ENCODE measurements around the gene MPRIP. TPM values are rescaled to one million over a fixed set of nuclear protein-coding genes. Genes with fewer than 3 reads are reported as not detected.

Gene MPRIP
- total RNA-seq, 1 donor from 2014 or later, result 102 TPM

GRCh38 chr17:17081304-17081940 is 39.2 kb downstream of the MPRIP start:
- H3K4me3 ChIP-seq (ENCODE audit: low read depth, low read length), result no peak overlapping the region
- TF ChIP-seq CTCF (conservative IDR thresholded peaks at IDR 0.05; ENCODE audit: low read depth, low read length), result no peak
- DNase-seq (ENCODE audit: low read depth), result no peak

GRCh38 chr17:17082878-17083277 is 40.6 kb downstream of the MPRIP start:
- no peak for DNase-seq (ENCODE audit: low read depth)
- no peak for TF ChIP-seq CTCF (conservative IDR thresholded peaks at IDR 0.05; ENCODE audit: low read depth, low read length)
- no peak overlapping the region for H3K4me3 ChIP-seq (ENCODE audit: low read depth, low read length)

GRCh38 chr17:17084317-17084835 is 42.1 kb downstream of the MPRIP start:
- TF ChIP-seq CTCF (conservative IDR thresholded peaks at IDR 0.05; ENCODE audit: low read depth, low read length), result no peak

GRCh38 chr17:17084941-17085340 is 42.7 kb downstream of the MPRIP start:
- H3K4me3 ChIP-seq (ENCODE audit: low read depth, low read length), result no peak overlapping the region
- TF ChIP-seq CTCF (conservative IDR thresholded peaks at IDR 0.05; ENCODE audit: low read depth, low read length), result no peak
- no peak for DNase-seq (ENCODE audit: low read depth)

More at GRCh38 chr17:17084317-17084835, 42.1 kb downstream of the MPRIP start:
- H3K4me3 ChIP-seq (ENCODE audit: low read depth, low read length), result no peak overlapping the region
- DNase-seq (ENCODE audit: low read depth), result no peak

GRCh38 chr17:17086585-17086984 is 44.3 kb downstream of the MPRIP start:
- no peak for TF ChIP-seq CTCF (conservative IDR thresholded peaks at IDR 0.05; ENCODE audit: low read depth, low read length)
- no peak for DNase-seq (ENCODE audit: low read depth)
- no peak overlapping the region for H3K4me3 ChIP-seq (ENCODE audit: low read depth, low read length)

GRCh38 chr17:17087424-17088015 is 45.3 kb downstream of the MPRIP start:
- DNase-seq (ENCODE audit: low read depth), result no peak
- no peak overlapping the region for H3K4me3 ChIP-seq (ENCODE audit: low read depth, low read length)
- TF ChIP-seq CTCF (conservative IDR thresholded peaks at IDR 0.05; ENCODE audit: low read depth, low read length), result no peak

GRCh38 chr17:17088086-17088485 is 45.8 kb downstream of the MPRIP start:
- DNase-seq (ENCODE audit: low read depth), result no peak
- no peak for TF ChIP-seq CTCF (conservative IDR thresholded peaks at IDR 0.05; ENCODE audit: low read depth, low read length)
- no peak overlapping the region for H3K4me3 ChIP-seq (ENCODE audit: low read depth, low read length)

Measured in epithelial cell of proximal tubule (primary cell).